Vagina (tissue), 2 donors: Measurements from ENCODE around the gene IMPG2.

ENCODE experiments used
- POLR2A ChIP-seq, 2 donors: fragments of 450-650 bp; IDR thresholded peaks; one replicate each; pipeline ENCODE4 v1.6.1; 2017; ENCODE audit warnings: antibody characterized with exemption in 2 of 2, mild to moderate bottlenecking in 2 of 2, moderate library complexity in 2 of 2
- POLR2AphosphoS5 ChIP-seq, 2 donors: sonication (generic); formaldehyde crosslinking; IDR thresholded peaks; one replicate each; pipeline ENCODE4 v1.9.0; 2017; ENCODE audit warnings: antibody characterized with exemption in 2 of 2, mild to moderate bottlenecking in 2 of 2, low read depth in 1 of 2; ENCODE audit not compliant: insufficient read depth in 1 of 2
- TF ChIP-seq, protein P1 (sequence below), 3 experiments: fragments of 450-650 bp in 2 of 3; fragments of 200-600 bp in 1 of 3; sonication (generic) in 1 of 3; IDR thresholded peaks; one replicate each; pipeline ENCODE4 v1.5.1; 2017 to 2019; ENCODE audit warnings: antibody characterized with exemption in 3 of 3, mild to moderate bottlenecking in 2 of 3, moderate library complexity in 2 of 3

DNA sequence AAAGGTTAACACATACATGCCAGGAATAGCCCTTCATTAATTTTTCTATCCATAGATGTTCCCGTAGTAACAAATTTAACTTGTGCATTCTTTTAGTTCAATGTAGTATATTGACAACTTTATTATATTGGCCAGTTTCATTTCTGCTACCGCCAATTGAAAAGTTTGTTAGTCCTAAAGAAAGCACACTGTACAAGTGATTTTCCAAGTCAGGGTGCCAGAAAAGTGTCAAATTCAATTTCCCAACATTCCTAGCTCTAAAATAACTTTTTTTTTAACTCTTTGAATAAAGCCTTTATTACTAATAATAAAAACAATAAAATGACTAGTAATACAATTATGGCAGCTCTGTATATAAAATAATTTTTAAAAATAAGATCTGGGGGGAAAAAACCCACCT, 68.9 kb downstream of the IMPG2 start:
- TF ChIP-seq, protein P1, sequence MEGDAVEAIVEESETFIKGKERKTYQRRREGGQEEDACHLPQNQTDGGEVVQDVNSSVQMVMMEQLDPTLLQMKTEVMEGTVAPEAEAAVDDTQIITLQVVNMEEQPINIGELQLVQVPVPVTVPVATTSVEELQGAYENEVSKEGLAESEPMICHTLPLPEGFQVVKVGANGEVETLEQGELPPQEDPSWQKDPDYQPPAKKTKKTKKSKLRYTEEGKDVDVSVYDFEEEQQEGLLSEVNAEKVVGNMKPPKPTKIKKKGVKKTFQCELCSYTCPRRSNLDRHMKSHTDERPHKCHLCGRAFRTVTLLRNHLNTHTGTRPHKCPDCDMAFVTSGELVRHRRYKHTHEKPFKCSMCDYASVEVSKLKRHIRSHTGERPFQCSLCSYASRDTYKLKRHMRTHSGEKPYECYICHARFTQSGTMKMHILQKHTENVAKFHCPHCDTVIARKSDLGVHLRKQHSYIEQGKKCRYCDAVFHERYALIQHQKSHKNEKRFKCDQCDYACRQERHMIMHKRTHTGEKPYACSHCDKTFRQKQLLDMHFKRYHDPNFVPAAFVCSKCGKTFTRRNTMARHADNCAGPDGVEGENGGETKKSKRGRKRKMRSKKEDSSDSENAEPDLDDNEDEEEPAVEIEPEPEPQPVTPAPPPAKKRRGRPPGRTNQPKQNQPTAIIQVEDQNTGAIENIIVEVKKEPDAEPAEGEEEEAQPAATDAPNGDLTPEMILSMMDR (IDR thresholded peaks at IDR 0.05) = no peak
- TF ChIP-seq POLR2A (IDR thresholded peaks at IDR 0.05) (no peak), POLR2AphosphoS5 (IDR thresholded peaks at IDR 0.05; ENCODE audit: insufficient read depth in 1 of 2, low read depth in 1 of 2) (no peak)
